ENCODE results near the gene OR52H1.

DNA sequence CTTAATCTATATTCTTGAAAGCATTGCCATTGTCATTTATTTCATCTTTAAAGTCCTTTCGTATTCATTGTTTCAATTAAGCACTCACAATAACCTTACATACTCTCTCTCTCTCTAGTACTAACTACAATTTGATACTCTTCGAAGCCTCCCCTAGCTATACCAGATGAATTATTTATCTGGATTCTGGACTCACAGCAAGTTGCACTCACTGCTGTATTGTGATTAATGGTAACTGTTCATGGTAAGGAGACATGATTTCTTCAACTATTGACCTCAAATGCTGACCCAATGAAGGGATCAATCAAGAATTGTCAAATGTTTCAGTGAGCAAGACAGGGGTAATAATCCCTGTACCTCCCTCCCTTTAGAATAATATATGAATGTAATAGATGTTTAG is 26.3 kb upstream of the OR52H1 start:
- TF ChIP-seq EZH2 (IDR thresholded peaks at IDR 0.05; ENCODE audit: low read length, unreplicated experiment), result no peak
- TF ChIP-seq, protein P1, sequence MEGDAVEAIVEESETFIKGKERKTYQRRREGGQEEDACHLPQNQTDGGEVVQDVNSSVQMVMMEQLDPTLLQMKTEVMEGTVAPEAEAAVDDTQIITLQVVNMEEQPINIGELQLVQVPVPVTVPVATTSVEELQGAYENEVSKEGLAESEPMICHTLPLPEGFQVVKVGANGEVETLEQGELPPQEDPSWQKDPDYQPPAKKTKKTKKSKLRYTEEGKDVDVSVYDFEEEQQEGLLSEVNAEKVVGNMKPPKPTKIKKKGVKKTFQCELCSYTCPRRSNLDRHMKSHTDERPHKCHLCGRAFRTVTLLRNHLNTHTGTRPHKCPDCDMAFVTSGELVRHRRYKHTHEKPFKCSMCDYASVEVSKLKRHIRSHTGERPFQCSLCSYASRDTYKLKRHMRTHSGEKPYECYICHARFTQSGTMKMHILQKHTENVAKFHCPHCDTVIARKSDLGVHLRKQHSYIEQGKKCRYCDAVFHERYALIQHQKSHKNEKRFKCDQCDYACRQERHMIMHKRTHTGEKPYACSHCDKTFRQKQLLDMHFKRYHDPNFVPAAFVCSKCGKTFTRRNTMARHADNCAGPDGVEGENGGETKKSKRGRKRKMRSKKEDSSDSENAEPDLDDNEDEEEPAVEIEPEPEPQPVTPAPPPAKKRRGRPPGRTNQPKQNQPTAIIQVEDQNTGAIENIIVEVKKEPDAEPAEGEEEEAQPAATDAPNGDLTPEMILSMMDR (conservative IDR thresholded peaks at IDR 0.05; ENCODE audit: low read depth, low read length), result no peak

Measured in PC-3 (cell line).